Stimulated activated CD4-positive, alpha-beta T cell treated with anti-CD3 and anti-CD28 coated beads, TNF-alpha, amount 100 ng/mL, for 4 hours (primary cell): ENCODE results near the gene NLRP3.
"Not testable (repeated sequence)": the region's sequence is repeated elsewhere in the genome, so short reads cannot be mapped to it uniquely, and the experiment has no call there.

Source experiments
- DNase-seq, 3 experiments: peaks; one replicate each; pipeline ENCODE4 v3.0.0-alpha.2; 2020; ENCODE audit warnings: low read depth in 3 of 3

NLRP3 gene

DNA sequence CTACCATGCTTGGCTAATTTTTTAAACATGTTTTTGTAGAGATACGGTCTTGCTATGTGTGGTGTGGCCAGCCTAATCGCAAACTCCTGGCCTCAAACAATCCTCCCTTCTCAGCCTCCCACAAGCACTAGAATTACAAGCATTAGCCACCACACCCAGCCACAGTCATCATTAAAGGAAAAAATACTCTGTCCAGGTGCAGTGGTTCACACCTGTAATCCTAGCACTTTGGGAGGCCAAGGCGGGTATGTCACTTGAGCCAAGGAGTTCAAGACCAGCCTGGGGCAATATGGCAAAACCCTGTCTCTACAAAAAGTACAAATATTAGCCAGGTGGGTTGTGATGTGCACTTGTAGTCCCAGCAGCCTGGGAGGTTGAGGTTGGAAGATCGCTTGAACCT lies 25.0 kb upstream of the NLRP3 start:
- no peak for DNase-seq

GRCh38 chr1:247392088-247392487 lies 23.9 kb upstream of the NLRP3 start:
- DNase-seq = no peak

DNA sequence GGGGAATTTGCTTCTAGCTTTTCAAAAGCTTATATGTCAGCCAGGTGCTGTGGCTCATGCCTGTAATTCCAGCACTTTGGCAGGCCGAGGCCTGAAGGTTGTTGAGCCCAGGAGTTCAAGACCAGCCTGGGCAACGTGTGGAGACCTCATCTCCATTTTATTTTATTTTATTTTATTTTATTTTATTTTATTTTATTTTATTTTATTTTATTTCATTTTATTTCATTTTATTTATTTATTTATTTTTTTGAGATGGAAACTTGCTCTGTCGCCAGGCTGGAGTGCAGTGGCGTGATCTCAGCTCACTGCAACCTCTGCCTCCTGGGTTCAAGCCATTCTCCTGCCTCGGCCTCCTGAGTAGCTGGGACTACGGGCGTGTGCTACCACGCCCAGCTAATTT lies 20.9 kb upstream of the NLRP3 start:
- DNase-seq = not testable (repeated sequence)

DNA sequence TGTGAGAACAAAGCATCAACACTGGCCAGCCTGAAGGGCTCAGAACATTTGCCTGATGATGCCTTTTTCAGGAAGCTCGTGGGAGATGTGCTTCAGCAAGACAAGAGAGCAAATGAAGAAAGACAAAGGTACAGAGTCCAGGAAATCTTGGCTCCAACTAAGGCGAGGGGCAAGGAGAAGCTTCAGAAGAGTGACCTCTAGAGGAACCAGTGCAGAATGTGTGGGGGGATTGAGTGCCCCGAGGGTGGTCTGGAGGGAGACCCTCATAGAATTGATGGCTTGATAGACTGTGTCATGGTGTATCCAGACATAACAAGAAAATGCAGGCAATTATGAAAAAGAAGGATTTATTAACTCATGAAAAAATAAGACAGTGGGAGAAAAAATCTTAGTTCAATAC lies 15.3 kb upstream of the NLRP3 start:
- DNase-seq = no peak

DNA sequence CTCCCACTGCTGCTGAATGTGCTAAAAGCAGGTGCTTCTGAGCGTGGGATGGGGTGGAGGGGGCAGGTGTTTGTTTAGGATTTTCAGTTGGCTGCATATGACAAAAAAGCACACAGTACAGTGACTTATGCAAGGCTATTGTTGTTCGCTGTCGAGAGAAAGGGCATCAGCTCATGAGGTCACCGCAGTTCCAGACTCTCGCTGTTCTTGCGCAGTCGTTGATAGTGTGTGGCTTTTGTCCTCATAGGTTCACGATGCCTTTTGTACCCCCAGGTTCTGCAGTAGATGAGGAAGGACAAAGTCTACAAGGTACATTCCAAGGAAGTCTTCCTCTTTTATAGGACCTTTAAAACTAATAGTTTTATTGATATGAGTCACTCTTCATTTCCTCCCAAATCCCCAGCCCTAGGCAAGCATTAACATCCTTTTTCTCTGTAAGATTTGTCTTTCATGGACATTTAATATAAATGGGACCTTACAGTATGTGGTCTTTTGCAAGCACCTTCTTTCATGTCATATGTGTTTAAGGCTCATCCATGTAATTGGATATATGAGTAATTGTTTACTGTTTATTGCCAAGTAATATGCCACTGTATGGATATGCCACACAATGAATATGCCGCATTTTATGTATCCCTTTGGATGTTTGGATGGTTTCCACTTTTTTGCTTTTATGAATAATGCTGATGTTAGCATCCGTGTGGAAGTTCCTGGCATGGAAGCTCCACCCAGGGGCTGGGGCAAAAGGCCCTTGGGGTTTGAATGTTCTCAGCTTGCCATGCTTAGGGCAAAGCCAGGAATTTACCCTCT lies 14.5 kb upstream of the NLRP3 start:
- DNase-seq = no peak

GRCh38 chr1:247402120-247402675 lies 13.8 kb upstream of the NLRP3 start:
- DNase-seq = no peak

GRCh38 chr1:247406014-247406656 lies 9.8 kb upstream of the NLRP3 start:
- no peak for DNase-seq

- DNase-seq = peak in 2 of 3 experiments; percentile 33 to 46
These were observed 8.8 kb upstream of the NLRP3 start for GRCh38 chr1:247407180-247407616.

- no peak for DNase-seq
These were observed 7.9 kb upstream of the NLRP3 start for GRCh38 chr1:247408100-247408499.

DNA sequence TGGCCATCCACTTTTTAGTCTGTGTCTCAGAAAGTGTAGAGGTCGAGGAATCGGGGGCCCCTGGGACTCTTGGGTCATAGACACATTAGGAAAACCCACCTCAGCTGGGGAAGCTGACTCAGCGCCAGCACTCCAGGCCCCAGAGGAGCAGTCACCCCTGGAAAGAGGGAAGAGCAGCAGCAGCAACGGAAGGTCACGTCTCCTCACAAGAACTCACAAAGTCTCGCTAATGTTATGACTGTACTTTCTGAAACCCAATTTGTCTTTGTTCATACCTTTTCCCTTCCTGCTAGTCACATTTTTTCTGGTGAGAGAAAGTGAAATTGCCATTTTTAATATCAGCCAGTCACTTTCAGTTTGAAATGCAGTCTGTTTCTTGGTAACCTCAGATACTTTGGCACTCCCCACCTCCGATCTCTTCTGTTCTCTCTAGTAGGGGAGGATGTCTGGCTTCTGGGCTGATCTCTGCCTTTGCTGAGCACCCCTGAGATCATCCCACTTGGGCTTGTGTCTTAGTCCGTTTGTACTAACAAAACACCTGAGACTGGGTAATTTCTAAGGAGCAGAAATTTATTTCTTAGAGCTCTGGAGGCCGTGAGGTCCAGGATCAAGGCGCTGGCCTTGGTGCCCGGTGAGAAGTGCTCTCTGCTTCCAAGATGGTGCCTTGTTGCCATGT lies 6.0 kb upstream of the NLRP3 start:
- peak in 1 of 3 experiments; percentile 10 for DNase-seq

DNA sequence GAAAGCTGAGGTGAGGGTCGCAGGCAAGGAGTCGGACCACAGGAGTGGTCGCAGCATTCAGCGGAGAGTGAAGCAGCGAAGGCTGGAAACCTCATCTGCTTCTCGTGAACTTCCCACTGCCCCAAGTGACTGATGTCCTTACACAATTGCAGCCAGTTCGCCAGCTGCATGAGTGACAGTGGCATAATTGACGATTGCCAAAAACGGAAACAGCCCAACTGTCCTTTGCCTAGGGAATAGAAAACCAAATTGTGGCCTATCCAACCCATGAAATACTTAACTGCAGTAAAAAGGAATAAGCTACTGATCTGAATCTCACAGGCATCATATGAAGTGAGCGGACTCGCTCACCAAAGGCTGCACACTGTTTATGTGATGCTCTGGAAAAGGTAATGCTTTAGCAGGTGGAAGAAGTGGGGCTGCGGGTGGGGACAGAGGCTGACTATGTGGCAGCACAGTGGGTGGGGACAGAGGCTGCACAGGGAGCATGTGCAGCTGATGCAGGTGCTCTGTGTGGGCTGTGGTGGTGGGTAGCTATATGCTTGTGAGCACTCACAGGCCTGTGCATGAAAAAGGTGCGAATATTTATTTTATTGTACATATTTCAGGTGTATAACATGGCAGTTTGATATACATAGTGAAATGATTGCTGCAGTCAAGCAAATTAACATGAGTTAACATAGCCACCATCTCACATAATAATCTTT lies 4.2 kb upstream of the NLRP3 start:
- no peak for DNase-seq

DNA sequence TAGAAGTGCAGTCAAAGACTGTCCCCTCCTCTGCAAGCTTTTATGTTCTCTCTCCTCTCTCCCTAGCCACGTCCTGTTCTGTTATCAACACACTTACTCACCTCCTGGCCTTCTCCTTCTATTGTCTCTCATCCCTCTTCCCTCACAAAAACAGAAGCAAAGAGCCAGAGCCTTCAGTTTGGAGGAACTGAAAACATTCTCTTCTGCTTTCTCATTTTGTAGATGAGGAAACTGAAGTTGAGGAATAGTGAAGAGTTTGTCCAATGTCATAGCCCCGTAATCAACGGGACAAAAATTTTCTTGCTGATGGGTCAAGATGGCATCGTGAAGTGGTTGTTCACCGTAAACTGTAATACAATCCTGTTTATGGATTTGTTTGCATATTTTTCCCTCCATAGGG lies 1.9 kb downstream of the NLRP3 start:
- DNase-seq = no peak

DNA sequence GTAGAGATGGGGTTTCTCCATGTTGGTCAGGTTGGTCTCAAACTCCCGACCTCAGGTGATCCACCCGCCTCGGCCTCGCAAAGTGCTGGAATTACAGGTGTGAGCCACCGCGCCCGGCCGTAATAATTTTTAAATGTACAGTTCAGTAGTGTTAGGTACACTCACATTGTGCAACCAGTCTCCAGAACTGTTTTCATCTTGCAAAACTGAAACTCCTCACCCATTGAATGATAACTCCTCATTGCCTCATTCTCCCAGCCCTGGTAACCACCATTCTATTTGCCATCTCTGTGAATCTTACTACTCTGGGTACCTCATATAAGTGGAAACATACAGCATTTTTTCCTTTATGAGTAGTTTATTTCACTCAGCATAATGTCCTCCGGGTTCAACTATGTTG lies 3.4 kb downstream of the NLRP3 start:
- no peak for DNase-seq

DNA sequence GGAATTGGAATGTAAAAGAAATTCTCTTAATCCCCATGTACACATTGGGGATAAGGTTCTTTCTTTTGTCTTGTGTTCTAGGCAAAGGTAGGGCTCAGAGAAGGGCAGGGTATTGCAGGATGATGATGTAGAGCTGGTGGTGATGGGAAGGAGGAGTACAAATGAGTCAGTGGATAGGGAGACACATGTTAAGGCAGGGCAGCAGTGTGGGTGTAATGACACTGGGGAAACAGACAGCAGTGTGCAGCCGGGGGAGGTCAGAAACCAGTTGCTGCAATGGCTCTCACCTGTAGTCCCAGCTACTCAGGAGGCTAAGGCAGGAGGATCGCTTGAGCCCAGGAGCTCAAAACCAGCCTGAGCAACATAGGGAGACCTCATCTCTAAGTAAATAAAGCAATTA lies 5.1 kb downstream of the NLRP3 start:
- DNase-seq = peak in 1 of 3 experiments; percentile 11

GRCh38 chr1:247429496-247429895 lies 13.5 kb downstream of the NLRP3 start:
- no peak for DNase-seq

DNA sequence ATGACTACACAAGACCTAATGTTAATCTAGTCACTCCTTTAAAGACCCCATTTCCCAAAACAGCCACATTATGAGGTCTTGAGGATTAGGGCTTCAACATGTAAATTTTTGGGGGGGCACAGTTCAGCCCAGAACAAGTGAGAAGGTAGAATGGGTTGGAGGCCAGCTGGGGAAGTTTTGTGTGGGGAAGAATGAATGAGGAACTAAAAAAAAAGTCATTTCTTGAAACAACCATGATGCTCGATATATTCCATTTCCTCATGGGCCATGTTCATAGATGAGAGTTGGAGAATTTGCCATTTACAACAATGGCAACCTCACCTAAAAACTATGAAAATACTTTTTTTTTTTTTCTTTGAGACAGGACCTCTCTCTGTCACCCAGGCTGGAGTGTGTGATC lies 14.5 kb downstream of the NLRP3 start:
- DNase-seq = no peak

GRCh38 chr1:247431643-247432042 lies 15.7 kb downstream of the NLRP3 start:
- no peak for DNase-seq

- DNase-seq = no peak
These were observed 18.0 kb downstream of the NLRP3 start for GRCh38 chr1:247434005-247434404.

DNA sequence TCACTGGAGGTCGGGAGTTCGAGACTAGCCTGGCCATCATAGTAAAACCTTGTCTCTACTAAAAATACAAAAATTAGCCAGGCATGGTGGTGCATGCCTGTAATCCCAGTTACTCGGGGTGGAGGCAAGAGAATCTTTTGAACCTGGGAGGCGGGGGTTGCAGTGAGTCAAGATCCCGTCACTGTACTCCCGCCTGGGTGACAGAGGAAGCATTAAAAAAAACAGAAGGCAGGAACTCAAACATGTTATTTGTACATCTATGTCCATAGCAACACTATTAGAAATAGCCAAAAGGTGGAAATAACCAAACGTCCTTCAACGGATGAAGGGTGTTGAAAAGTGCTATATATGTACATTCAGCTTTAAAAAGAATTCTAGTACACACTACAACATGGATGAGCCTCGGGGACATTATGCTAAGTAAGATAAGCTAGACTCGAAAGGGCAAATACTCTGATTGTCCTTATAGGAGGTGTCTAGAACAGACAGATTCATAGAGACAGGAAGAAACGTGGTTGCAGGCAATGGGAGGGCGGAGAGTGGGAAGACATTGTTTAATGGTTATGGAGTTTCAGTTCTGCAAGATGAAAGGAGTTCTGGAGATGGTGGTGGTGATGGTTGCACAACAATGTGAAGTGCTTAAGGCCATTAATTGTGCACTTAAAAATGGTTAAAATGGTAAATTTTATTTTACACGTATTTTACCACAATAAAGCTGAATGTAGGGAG lies 19.2 kb downstream of the NLRP3 start:
- no peak for DNase-seq

- no peak for DNase-seq
These were observed 19.8 kb downstream of the NLRP3 start for GRCh38 chr1:247435759-247436147.
